ENCODE data around the gene SAMD4A.
A peak's percentile ranks its signal among the peaks of the same experiment; 100 is the strongest.

The SAMD4A gene

DNA sequence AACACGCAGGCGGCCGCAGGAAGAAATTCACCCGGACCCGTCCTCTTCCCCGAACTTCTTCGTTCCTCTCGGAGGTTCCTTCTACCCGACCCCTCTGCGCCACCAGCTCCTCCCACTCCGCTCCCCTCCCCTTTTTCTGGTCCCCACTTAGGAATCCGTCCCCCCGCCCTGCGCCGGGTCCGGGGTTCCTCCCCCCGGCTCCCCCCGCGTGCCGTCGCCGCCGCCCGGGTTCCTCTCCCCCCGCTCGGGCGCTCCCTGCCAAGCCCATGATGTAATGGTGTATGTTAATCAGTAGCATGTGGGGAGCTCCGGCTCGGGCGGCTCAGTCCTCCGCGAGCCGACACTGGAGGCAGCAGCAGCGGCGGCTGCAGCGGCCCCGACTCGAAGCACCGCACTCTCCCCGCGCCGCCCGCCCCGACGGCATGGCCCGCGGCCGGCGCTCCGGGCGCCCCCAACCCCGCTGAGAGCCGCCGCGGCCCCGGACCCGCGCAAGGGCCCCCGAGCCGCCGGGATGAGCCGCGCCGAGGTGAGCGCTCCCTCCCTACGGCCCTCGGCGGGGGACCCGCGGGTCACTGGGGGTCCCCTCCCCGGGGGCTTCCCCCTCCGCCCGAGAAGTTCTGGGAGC, 1.0 kb upstream of the SAMD4A start:
- DNase-seq = peak; percentile 58 to 67

DNA sequence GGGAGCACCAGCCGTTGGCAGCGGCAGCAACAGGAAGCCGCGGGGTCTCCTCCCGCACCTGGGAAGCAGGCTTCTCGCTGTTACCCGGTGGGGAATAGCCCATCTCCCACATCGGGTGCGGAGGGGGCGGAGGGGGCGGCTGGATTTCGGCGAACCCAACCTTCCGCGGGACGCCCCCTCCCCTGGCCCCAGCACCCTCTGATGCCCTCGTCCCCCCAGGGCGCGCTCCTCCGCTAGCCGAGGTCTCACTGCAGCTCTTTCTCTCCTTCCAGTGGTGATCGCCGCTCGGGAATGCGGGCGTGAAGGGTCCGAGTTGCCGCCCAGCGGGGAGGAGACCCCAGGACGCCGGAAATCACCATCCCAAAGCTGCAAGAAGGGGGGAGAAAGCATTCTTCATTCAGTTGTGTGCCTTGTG, 303 bp downstream of the SAMD4A start:
- DNase-seq = peak in 1 of 2 experiments; percentile 44

DNA sequence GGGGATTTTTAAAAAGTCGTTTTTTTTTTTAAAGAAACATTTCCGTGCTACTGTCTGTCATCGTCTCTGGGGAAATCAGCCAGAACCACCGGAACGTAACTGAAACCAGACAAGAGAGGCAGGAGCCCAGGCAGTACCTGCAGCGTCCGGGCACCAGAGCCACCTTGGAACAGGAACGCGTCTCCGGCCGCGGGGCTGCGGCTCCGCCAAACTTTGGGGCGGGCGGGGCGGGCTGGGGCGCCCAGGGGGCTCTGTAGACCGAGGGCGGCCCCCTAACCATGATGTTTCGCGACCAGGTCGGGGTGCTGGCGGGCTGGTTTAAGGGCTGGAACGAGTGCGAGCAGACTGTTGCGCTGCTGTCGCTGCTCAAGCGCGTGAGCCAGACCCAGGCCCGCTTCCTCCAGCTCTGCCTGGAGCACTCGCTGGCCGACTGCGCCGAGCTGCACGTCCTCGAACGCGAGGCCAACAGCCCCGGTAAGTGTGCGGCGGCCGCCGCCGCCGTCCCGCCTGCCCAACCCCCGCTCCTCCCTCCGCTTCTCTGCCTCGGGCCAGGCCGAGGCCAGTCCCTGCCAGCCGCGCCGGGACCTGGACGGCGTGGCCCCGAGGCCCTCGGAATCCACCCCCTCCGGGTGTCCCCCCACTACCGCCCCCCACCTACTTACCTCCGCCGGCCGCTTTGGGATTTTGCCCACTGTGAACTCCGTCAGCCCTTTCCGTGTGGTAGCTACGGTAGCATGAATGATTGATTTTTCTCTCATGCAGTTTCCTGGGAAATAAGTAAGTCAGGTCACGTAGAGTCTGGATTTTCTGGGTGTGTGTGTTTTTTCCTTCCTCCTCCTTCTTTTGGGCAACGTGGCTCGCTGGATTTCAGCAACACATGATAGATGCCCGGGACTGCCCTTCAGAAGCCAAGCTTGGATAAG, 972 bp downstream of the SAMD4A start:
- DNase-seq = peak; percentile 25 to 27

DNA sequence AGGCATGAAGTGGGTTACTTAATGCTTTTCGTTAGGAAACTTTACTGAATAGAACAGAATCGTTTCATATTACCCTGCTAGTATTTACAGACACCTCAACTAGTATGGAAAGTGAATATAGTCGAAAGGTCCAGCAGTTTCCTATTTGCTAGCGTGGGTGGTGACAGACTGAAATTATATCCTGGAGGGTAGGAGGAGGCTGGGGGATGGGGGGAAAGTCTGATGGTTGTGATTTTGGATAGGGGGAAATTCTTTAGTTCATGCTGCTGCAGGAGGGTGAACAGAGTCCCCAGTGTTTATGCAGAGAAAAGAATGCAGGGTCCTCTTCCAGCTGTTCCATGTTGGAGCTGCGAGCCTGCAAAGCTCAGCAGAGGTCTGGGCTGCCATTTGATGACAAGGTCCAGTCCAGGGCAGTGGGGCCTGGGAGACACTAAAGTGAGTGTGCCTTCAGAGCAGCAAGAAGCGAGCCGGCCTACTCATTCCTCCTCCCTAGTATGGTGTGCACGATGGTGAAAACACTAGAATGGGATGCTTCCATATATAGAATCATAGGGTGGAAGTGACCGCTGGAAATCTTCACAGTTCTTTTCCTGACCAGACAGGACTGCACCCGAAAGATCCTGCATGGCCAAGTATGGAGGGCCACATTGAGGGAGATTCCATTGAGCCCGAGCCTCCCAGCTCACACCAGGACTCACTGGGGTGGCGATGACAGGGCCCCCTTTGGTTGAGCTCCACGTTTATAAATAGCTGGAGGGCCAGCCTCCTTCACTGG, 2.1 kb downstream of the SAMD4A start:
- DNase-seq = no peak

DNA sequence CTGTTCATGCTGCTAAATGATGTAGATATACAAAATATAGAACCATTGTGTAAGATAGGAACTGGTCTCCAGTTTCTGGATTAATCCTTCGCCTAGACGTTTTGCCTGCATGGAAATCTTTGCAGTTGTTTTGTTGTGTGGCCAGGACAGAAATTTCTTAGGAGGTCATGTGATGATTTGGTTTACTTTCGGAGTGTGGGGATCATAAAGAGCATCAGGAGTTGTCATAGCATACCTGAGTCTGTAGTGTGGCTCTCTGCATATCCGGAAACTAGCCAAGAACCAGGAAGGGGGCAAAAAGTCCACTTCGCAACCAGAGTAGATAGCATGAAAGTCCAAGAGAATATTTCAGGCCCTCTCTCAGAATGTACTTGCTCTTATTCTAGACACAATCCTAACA, 3.1 kb downstream of the SAMD4A start:
- DNase-seq = no peak

DNA sequence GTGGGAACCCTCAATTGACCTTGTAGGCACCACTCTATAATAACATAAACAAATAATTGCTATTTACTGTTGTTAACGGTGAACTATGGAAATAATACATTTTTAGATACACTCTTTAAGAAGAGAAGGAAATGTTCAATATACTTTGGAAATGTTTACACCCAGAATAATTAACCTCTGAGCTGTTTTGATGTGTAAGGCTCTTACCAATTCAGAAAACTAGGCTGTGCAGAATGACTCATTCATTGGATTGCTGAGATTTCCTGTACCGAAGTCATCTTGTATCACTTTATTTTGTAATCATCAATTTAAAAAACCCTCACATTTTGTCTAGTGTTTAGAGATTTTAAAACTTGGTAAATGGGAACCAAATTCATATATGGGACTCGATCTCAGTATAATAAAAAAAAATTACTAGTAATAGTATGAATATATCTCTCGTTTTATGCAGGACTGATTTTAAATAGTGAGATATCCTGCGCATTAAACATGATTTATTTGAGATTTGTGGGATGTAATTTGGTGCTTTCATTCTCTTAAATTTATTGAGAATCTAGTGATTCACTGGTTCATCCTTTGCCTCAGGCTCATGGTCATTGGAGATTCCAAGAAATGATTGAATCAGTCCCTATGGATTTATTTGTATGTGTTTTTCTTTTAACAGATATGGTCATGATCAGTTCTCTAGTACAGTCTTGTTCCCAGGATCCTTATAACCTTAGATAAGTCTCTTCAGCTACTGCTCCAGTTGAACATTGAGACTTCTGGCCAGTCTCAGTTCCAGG, 3.9 kb downstream of the SAMD4A start:
- no peak for DNase-seq

DNA sequence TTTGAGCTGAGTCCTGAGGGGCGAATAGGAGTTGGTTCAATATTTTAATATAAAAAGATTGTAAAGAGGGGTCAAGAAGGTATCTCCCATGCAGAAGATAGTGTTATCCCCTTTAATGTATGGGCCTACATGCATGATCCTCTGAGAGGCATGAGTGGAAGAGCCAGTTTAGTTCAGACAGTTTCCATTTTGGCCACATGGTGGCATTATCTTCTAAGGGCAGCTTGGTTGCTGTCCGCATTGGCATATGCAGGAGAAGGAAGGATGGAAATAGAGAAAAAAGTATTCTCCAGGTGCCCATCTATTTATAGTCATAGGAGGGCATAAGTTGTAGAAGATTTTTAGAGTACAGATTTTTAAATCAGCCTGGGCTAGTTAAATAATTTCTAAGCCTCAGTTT, 5.4 kb downstream of the SAMD4A start:
- peak; percentile 11 to 28 for DNase-seq

DNA sequence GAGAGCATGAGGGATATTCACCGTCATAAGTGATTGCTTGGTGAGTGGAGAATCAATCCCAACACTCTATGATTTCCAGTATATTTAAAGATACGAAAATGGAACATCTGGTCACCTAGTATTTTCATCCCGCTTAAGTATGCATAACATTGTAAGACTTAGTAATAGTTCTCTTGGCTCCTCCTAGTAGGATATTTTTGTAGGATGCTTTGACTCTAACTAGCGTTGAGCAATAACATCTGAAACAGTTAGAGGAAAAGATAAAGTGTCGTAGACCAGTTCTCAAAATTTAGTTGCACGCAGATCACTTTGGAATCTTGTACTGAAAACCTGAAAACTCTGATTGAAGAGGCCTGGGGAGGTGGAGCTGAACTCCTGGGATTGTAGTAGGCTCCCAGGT, 7.6 kb downstream of the SAMD4A start:
- no peak for DNase-seq

DNA sequence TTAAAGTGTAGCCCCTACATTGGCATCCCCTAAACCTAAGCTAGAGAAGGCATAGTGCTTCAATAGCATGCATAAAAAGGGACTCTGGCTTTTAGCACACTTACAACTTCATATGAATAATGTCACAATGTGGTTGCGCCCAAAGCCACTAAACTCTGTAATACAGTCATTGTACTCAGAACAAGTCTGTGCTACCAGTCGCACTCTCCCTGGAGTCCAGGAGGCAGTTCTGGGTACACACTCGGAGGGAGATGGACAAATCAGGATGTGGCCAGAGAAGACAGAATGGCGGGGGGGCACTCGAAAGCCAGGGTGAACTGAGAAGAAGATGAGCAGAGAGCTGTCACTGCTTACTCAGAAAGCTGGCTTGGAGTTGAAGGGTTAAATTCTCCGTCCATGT, 10.6 kb downstream of the SAMD4A start:
- DNase-seq = no peak

DNA sequence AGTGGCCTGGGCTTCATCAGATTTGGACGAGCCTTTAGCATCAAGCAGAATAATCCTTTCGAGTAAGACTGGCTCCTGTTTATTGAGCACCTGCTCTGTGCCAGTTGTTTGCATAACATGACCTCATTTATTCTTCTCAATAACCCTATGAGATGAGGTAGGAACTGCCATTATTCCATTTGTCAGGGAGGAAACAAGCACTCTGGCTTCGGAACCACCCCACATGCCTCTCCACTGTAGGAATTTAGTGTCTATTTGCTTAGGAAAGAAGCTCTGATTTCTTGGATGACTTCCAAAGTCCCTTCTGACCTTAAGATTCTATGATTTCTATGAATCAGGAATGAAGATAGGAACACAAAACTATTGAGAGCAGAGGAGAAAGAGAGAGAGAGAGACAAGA, 11.0 kb downstream of the SAMD4A start:
- DNase-seq = no peak

DNA sequence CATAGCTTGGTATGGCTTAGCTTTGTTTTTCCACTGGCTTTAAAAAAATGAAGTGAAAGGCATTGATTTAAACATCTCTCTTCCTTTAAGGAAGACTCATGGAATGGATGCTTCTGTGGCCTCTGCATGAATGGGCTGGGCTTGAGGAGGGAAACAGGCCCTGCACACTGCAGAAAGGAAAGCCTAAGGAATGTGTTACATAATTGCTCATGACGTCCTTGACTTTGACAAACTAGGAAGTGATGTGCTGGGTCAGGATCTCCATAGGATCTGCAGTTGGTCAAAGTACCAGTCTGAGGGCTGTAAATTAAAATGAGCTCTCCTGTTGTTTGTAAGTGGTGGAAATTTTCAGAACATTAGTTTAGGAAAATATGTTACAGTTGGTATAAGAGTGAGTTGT, 12.7 kb downstream of the SAMD4A start:
- DNase-seq = no peak

DNA sequence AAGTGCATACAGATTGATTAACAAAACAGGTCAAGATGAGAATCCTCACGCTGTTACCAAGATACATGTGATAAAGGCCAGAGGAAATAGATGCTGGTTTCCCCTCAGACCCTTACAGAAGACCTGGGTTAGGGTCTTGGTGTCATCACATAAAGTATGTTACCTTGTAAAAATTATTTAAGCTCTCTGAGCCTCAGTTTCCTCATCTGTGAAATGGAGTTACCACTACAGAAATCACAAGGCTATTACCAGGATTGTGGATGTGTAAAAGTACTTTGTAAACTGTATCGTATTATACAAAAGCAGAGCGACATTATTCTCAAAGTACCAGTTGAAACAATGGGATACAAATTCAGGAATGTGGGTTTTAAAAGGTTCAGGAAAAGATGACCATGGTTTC, 14.0 kb downstream of the SAMD4A start:
- DNase-seq = no peak

DNA sequence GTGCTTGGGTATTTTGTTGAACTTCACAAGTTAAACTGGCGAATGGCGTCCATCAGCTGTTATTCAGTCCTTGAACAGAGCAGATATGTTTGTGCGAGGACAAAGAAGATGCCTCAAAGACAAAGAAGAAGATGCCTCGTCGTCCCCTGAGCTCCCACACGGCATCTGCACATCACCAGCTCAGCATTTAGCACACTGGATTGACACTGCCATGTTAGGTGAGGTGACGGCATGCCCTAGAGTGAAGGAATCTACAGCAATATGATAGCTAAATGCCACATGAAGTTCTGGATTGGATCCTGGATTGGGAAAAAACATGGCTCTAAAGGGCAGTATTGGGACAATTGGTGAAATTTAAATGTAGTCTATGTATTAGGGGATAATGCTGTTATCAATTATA, 15.4 kb downstream of the SAMD4A start:
- DNase-seq = no peak

DNA sequence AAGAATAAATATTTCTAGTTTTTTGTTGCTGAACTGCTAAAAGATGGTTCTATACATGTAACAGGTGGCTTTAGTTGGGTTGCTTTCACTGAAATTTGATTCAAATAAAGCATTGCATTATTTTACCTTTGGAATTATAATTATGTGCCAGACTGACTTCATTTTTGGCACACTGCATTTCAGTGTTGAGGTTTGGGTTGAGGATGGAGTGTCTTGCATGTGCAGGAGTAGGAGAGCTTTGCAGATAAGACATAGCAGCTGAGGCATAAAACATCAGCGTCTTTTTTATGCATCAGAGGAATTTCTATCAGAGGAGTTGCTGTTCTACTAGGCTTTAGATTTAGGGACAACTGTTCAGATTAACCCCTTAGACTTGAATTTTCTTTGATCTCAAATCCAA, 17.2 kb downstream of the SAMD4A start:
- DNase-seq = no peak

DNA sequence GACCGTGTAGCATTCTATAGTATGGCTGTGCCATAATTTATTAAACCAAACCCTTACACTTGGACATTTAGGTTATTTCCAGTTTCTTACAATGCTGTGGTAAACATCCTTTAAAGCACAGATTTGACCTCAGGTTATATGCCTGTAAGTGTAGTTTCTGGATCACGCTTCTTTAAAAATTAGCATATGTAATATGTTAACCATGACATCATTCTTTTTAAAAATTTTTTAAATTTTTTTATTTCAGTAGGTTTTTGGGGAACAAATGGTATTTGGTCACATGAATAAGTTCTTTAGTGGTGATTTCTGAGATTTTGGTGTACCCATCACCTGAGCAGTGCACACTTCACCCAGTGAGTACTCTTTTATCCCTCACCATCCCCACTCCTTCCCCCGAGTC, 18.3 kb downstream of the SAMD4A start:
- no peak for DNase-seq

DNA sequence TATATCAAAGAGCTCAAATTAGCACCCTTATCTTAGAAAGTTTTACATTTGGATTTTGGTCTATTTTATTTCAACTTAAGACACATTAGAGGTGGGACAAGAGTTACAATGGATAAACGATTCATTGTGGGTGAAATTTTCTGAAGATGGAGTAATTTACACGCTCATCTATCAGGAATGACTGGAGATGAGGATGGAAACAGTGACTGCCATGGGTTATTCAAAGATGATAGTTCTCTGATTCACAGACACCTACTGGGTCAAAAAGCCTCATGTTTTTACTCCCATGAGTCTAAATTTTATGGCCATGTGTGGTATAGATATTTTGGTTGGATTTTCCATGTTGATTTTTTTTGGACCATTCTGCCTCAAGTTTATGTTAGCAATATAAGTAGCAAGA, 22.1 kb downstream of the SAMD4A start:
- no peak for DNase-seq

DNA sequence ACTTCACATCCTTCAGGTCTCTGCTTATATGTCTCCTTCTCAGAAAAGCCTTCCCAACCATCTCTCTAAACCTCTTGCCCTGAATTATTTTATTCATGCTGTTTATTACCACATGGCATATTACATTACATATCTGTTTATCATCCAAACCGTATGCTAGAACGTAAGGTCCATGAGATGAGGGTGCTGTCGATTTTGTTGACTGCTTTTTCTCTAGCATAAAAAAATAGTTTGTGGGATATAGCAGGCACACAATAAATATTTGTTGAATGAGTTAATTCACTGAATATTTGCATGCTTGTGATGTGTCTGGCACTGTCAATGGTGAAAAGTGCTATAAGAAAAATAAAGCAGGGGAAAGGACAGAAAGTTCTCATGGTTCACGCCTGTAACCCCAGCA, 22.9 kb downstream of the SAMD4A start:
- no peak for DNase-seq

DNA sequence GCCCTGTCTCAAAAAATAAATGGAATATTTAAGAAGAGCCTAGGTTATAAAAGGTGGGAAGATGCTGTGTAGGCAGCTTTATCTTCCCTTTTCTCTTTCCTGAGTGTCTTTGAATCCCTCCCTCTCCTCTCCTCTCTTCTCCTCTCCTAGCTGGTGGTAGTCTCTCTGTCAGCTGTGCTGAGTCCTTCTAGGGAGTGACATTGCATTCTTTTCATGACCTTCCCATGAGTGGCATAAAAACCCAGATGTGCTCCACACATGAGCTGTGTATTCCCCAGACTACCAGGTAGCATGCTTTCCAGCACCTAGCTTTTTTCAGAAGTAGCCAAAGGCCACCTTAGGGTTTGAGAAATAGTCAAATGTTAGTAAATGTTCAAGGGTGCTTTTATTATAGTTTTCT, 23.6 kb downstream of the SAMD4A start:
- DNase-seq = no peak

DNA sequence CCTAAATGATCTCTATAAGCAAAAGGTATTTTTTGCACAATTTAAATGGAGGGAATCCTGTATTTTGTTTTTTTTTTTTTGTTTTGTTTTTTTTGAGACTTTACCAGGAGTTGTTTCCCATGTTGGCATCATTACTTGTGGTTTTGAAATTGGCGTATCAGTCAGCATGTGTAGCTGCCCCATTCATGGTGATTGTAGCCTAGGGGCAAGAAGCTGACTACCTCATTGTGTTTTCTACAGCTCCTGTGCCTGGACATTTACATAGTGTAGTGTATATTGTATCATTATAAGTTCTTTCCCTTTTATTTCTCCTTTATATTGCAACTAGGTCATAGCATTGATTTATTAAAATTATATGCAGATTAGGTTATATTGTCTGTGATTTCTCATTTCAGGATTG, 24.5 kb downstream of the SAMD4A start:
- no peak for DNase-seq

DNA sequence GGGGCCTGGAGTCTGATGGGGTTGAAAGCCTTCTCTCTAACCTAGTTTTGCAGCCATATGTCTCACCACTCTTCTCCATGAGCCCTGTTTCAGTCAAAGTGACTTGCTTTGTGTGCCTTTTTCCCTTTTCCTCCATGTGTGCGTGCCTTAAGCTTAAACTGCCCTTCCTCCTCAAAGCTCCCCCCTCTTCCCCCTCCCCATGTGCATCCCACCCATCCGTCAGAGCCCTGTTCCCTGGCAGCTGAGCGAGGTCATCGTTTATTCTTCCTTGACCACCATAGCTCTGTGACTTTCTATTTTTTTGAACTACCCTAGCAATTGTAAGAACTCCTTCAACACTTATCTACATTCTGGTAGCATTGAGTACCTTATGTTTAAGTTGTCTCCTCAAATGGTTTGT, 24.9 kb downstream of the SAMD4A start:
- no peak for DNase-seq

DNA sequence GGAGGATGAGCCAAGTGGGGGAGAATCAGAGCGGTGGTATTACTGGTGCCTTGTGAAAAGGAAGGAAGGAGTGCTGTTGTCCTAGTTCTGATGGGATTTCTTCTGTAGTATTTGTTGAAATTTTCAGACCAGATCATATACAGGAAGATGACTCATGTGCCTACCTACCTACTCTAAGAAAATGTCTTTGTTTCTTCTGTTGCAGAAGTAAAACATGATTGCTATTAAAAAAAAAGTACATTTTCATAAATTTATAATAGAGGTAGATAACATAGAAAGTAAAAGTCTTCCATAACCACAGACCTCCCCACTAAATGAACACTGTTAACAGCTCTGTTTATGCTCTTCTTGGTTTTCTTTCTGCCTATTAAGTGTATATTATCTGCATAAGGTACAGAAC, 26.9 kb downstream of the SAMD4A start:
- no peak for DNase-seq

DNA sequence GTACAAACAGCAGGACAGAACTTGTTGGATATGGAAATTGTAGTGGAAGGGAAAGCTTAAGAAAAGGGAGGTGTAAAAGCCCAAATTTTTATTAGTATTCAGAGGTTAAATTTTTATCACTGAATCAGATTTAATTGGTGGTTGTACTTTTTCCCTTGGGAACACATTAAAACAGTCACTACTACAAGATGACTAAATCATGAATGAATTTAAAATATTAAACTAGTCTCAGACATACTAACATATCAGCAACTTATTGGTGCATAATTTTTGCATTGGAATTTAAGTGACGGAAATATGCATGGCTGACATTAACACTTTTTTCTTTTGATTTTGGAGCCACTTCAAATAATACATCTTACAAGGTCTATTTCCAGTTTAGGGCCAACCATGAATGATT, 27.6 kb downstream of the SAMD4A start:
- no peak for DNase-seq

Measured in NCI-H2081 (cell line).